GM04503 (cell line): ENCODE data around the gene FRYL.
"Not testable (repeated sequence)": the region's sequence is repeated elsewhere in the genome, so short reads cannot be mapped to it uniquely, and the experiment has no call there.

Experiments used
- DNase-seq: peaks from one replicate; pipeline ENCODE4 v3.0.0-alpha.2; 2012; ENCODE audit warnings: low read depth

FRYL gene

DNA sequence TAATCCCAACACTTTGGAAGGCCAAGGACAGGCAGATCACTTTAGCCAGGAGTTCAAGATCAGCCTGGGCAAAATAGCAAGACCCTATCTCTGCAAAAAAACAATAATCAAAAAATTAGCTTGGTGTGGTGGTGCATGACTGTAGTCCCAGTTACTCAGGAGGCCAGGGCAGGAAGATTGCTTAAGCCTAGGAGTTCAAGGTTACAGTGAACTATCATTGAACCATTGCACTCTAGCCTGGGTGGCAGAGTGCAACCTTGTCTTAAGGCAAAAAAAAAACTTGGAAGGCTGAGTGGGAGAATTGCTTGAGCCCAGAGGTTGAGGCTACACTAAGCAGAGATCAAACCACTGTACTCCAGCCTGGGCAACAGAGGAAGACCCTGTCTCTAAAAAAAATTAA, 5.2 kb upstream of the FRYL start:
- no peak for DNase-seq

DNA sequence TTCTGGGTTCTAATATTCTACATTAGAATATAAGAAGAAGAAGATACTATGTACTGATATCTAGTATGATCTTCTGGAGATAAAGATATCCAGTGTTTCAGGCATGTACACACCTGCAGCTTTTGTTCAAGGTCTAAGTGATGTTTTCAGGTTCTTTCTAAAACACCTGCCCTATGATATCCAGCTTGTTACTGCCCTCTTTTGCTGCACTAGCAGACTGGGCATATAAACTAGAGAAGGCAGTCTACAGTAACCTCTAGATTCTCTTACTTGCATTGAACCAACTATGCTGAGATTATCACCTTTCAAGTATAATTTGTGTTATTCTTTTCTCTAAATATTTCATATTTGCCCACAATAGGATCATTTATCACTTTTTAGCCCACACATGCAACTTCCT, 1.9 kb upstream of the FRYL start:
- no peak for DNase-seq

DNA sequence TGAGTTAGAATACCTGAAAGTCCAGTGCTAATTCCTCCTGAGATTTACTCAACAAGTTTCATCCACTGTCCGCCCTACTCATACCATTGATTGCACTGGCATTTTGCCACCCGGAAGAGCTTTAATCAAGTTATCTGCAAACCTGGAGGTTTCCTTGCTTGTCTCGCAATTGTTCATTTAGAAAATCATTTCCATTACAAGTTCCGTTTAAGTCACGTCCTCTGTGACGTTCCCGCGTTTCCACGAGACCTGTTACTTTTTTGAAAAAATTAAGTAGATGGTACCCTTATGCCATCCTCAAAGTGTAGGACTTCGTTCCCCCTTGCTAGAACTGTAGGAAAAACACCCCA, 761 bp upstream of the FRYL start:
- no peak for DNase-seq

DNA sequence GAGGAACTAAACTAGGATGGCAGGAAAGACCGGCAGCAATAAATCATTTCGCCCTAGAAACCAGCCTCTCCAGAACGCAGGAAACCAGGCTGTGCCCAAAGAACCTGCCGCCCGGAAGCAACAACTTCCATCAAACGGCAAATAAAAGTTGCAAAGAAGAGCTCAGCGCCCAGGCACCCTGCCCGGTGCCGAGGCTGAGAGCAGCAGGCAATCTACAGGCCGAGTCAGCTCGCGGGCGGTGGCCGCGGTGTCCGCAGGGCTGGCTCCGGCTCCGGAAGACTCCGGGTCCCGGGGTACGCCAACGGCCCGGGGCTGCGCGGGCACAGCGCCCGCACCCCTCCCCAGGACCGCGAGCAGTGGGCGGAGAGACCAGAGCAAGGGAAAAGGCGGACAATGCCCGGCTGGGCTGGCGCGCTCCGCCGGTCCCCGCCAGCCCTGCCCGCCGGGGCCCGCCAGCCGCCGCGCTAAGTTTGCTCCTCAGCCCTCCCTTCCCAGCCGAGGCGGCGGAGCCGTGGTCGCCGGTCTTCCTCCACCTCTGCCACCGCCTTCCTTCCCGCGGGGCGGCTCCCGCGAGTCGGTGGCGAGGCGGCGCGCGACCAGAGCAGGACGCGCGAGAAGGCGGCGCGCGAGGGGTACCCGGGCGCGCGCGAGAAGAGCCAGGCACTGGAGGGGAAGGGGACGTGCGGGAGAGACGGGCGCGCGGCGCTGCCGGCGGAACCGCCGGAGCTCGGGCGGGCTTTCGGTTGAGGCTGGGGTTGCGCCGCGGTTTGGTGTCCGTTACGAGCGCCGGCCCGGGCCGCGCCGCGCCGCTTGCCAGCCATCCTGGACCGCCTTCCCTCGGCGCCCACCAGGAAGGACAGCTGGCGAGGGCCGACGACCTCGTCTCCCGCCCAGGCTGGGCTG, 733 bp downstream of the FRYL start:
- DNase-seq, result no peak

DNA sequence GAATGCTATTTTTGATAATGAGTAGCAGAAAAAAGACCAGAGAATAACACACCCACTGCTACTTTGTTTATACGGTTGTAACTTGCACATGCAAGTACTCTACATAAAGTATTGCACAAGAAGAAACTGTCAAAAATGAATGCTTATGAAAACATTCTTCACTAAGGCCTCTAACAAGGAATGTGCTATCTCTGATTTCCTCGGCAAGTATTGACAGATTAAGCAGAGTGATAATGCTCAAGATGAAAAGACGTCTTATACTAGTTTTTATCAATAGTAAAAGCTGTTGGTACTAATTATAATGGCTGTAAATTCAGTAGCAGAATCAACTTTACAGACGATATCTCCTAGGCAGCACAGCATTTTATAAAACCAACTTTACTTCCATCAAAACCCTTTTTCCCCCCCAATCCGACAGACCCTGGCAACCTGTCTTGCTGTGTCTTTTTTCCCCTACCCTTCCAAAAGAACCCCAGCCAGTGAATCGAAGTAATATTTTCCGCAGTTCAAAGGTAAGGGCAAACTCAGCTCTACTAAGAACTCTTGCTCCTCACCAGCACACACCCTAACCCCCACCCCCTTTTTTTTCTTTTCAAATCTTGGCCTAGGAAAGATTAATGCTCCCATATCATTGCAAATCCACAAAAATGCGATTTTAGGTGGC, 1.5 kb downstream of the FRYL start:
- no peak for DNase-seq

DNA sequence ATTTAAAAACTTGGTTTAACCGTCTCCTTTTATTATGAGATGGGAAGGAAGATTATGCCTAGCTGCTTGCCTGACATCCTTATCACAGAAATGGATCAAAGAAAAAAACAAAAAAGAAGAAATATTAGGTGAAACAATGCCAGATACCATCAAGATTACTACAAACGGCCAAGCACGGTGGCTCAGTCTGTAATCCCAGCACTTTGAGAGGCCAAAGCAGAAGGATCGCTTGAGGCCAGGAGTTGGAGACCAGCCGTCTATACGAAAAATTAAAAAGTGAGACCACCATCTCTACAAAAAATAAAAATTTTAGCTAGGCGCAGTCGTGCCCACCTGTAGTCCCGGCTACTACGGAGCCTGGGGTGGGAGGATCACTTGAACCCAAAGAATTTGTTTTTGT, 2.3 kb downstream of the FRYL start:
- no peak for DNase-seq

DNA sequence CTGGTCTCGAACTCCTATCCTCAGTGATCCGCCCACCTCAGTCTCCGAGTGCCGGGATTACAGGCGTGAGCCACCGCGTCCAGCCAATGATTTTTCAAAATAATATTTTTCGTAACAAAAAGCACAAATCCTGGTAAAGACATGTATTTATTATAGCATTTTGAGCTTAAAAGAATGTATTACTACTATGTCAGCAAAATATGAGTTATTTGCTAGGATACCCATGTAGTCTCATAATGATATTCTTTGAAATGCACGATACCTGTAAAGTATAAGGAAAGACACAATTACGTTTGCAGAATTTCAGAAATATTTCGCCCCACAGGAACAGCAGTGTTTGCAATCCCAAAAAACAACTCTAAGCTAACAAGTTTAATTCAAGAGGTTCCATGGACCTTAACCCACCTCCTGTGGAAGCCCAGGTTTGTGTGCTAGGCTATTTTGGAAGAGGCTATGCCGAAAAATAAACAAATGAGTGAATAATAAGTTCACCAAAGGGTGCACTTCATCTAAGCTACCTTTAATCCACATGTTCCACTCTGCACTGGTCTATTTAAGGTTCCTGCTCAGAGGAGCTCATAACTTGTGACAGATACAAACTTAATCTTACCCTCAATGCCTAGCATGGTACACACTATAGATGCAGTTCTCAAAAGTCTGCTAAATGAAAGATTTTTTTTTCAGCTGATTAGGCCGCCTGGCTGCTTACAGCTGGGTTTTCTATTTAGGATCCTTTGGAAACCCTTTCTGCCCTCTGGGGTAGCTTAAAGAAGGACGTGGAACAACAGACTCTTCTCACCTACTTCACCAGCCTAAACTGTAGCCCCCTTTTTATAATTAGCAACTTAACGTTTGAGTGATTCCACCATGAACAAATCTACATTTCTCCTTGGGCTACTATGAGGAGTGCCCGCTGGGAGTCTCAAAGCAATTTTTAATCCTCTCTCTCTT, 5.0 kb downstream of the FRYL start:
- DNase-seq, result no peak

DNA sequence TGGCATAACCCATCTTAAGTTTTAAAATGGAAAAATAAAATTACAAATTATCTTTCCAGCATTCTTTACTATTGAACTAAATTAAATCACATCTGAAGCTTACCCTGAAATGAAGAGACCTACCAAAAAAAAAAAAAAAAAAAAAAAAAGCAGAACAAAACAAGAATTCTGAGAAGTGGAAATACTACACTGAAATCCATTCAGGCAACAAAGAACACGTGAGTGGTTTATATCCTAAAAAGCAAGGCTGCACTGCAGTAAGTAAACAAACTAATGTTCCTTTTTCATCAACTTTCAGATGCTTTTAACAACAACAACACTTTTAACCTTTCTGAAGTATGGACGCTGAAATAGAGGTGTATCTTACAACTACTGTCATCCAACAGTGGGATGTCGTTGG, 7.5 kb downstream of the FRYL start:
- DNase-seq, result no peak

DNA sequence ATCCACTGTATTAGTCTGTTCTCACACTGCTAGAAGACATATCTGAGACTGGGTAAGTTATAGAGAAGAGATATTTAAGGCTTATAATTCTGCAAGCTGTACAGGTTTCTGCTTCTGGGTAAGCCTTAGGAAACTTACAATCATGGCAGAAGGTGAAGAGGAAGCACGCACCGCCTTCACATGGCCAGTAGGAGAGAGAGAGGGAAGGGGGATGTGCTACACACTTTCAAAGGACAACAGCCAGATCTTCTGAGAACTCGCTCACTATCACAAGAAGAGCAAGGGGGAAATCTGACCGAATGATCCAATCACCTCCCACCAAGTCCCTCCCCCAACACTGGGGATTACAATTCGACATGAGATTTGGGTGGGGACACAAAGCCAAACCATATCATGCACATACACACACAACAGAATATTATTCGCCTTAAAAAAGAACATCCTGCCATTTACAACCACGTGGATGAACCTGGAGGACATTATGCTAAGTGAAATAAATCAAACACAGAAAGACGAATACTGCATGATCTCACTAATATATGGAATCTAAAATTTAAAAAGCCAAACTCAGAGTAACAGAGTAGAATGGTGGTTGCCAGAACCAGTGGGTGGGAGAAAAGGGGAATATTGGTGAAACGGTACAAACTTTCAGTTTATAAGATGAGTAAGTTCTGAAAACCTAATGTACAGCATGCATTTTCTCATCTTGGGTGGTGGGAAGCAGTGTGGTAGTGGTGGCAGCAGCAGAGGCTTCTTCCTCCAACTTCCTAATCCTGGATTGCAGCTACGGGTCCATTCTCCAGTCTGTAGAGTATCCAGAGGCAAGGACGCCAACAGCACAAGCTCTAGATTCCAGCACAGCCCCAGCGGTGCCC, 12.8 kb downstream of the FRYL start:
- no peak for DNase-seq

DNA sequence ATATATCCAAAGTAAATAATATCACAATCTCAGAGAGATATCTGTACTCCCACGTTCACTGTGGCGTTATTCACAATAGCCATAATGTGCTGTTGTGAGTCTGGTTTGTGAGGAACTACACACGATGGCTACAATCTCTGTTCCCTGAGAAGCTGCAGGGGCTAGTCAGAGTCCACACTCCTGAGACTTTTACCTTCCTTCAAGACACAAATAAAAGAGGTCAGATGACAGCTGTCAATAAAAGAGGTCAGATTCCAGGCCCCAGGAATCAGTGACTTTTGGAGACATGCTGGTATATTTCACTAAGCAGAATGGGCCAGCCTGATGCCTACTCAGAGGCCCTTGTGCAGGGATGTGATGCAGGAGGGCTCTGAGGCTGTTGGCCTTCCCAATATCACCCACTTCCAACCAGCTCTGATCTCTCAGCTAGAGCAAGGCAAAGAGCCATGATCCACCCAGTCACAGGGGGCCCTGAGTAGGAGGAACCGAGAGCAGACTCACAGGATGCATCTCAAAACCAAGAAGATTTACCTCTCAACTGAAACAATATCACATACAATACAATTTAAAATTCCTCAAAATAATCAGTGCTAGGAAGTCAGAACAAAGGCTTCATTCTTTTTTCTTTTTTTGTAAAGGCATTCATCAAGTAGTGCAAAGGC, 13.8 kb downstream of the FRYL start:
- DNase-seq, result no peak

DNA sequence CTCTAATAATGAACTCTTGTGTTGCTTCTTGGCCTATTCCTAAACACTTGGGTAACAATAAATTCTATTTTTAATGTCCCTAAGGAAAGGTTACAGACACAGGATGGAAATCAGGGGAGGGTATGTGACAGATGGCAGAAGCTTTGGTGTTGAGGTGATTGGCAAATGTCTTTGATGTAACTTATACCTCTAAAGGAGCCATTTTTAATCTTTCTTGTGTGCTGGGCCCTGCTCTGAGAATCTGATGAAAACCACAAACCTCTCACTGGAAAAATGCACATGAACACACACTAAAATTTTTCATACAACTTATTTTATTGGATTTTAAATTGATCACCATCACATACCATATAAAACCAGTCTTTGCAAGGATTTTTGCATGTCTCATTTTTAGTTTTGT, 17.7 kb downstream of the FRYL start:
- DNase-seq, result no peak

DNA sequence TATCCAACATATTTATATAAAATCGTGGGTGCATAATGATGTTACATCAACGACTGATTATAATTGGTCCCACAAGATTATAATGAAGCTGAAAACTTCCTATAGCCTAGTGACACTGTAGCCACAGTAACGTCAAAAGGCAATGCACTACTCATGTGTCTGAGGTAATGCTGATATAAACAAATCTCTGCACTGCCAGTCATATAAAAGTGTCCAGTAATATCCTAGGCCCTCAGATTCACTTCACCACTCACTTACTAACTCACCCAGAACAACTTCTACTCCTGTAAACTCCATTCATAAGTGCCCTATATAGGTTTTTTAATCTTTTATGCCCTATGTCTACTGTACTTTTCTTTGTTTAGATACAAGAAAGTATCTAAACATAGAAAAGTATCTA, 18.8 kb downstream of the FRYL start:
- no peak for DNase-seq

DNA sequence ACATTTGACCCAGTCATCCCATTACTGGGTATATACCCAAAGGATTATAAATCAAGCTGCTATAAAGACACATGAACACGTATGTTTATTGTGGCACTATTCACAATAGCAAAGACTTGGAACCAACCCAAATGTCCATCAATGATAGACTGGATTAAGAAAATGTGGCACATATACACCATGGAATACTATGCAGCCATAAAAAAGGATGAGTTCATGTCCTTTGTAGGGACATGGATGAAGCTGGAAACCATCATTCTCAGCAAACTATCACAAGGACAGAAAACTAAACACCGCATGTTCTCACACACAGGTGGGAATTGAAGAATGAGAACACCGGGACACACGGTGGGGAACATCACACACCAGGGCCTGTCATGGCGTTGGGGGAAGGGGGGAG, 21.4 kb downstream of the FRYL start:
- DNase-seq, result not testable (repeated sequence)

DNA sequence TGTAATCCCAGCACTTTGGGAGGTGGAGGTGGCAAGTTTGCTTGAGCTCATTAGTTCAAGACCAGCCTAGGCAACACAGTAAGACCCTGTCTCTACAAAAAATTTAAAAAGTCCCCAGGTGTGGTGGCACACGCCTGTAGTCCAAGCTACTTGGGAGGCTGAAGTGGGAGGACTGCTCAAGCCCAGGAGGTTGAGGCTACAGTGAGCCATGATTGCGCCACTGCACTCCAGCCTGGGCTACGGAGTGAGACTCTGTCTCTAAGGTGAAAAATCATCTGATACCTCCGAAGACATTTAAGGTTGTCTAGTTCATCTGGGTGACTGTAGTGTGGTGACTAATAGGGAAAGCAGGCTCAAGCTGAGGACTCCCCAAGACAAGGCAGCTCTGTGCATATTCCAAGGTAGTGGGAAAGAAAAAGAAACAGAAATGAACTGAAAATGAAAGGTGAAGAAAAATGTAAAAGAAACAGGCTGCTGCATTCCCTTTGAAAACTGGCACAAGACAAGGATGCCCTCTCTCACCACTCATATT, 23.3 kb downstream of the FRYL start:
- DNase-seq, result no peak

DNA sequence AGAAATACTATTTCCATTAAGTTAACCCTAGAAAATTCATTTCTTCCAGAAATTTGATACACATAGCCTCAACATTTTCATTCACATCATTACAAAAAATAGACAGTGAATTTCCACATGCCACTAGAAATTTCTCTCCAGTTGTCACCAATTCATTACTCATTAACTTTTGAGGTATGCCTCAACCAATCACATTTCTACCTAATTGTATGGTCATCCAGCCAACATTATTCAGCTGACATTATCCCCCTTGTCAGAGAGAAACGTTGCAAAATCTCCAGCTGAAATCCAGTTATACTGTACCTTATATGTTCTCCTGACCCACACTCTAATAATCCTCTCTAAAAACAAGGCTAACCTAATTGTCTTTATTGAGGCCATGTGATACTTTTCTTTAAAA, 24.8 kb downstream of the FRYL start:
- no peak for DNase-seq

DNA sequence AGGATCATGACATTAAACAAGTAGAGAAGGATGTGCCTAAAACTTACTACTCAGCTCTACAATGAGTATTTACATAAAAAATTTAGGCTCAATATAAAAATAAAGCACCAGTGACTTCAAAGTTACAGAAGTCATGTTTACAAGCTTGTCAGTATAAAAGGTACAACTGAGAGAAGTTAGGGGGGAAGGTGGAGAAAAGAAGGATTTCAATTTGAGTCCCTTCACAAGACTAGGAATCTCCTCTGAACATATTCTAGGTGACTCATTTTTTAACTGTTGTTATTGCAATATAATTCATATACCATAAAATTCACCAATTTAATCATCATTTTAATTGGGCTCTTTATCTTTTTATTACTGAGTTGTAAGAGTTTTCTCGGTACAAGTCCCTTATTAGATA, 26.9 kb downstream of the FRYL start:
- no peak for DNase-seq

DNA sequence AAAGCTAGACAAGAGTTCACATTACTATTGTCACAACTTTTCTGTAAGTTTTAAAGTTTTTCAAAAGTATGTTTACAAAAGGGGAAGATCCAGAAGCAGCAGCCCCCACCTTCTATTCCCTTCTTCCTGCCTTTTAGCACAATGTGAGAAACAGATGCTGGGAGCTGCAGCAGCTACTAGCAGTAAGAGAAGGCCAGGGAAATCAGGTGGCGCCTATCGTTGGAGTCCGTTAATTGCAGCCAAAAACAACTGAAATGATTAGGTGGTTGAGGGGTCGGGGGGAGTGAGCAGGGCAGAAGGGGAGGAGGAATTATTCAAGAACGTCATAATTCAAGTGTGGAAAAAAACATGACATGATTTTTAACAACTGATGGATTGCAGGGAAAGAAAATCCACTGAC, 27.4 kb downstream of the FRYL start:
- DNase-seq, result no peak

DNA sequence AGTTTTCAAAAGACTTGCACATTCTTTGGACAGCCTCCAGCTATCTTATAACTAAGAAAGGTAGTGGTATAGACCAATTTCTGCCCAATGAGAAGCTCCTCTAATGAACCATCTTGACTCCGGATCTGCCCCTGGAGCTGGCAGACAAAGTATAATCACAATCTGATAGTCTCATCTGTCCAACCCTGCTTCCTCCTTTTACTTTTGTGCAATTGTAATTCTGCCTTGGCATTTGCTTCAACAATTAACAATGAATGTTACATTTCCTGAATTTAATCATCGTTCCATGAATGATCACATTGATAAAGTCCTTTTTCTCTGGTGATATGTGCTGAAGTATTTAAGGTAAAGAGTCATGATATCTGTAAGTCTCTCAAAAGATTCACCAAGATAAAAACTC, 27.8 kb downstream of the FRYL start:
- no peak for DNase-seq

DNA sequence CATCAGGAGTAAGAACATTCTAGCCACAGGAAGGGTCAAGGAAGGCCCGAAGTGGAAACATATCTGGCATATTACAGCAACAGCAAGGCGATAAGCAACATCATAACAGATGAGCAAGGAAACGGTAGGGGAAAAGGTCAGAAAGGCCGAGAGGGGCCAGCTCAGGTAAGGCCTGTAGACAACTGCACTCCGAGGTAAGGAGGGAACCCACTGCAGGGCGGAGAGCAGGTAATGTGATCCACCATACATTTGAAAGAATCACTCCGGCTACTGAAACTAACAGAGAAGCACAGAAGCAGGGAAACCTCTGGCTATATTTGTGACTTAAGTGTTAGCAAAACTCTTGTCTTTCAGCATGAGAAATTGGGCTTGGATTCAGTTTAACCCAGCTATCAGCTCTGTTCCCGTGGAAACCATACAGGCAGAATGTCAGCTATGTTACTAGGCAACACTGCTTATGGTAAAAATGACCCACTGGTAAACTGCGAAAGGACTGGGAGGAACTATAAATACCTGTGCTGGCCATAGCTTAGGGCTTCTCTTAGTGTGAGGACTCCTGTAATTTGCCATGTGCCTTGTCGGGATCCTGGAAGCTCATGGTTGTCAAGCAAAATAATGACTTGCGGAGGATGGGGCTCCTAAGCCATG, 31.0 kb downstream of the FRYL start:
- no peak for DNase-seq

DNA sequence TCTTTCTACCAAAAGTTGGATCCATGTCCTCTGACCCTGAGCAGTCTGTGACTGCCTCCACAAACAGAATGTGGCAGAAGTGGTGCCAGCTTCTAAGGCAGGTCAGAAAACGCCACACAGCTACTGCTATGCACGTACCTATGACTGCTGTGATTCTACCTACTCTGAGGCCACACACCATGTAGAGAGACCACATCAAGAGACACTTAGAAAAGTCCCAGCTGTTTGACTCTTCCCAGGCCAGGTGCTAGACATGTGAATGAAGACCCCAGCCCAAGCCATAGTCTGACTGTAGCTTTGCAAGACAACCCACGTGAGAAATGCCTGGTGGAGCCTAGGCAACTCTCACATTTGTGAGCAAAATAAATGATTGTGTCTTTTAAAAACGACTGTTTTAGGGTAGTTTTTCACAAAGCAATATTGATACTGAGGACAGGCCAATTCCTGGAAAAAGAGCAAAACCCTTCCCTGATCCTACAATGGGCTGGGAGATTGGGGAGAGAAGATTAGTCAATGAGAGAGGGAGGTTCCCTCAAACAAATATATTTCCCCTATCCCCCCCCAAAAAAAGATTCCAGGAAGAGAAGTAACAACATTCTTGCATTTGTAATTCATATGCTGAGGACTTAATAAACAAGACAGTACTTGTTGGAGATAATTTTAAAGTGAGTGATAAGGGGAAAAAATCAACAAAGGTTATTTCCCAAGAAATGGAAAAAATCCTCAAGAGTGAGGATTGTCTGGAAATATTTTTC, 33.3 kb downstream of the FRYL start:
- no peak for DNase-seq
